HEK293 (cell line): ENCODE data around the gene KCNJ8.
"Not testable (repeated sequence)": the region's sequence is repeated elsewhere in the genome, so short reads cannot be mapped to it uniquely, and the experiment has no call there.

Experiments used
- CTCF ChIA-PET: fragments of 350-600 bp; formaldehyde crosslinking; extraction: SDS; loops from one replicate; lab custom pipeline; 2021; ENCODE audit warnings: antibody characterized with exemption; lab: Yijun Ruan, JAX
- POLR2A ChIA-PET: fragments of 300-600 bp; formaldehyde crosslinking; extraction: SDS; loops from one replicate; lab custom pipeline; 2020; ENCODE audit warnings: antibody characterized with exemption, inconsistent platforms; lab: Yijun Ruan, JAX
- H3K27ac ChIP-seq: fragments of 200-500 bp; sonication (Bioruptor generic); 2 replicates; pipeline ENCODE4 v1.5.1; 2014; ENCODE audit warnings: low read depth, low read length, control low read depth, inconsistent platforms; ENCODE audit errors: extremely low read depth
- H3K36me3 ChIP-seq, 2 experiments: fragments of 200-500 bp in 1 of 2; sonication (Bioruptor generic) in 1 of 2; 1 replicate in 1 of 2; 2 replicates in 1 of 2; pipeline ENCODE4 v1.5.1; 2014 to 2017; ENCODE audit warnings: inconsistent platforms in 2 of 2, low read length in 2 of 2; ENCODE audit not compliant: control insufficient read depth in 2 of 2, insufficient read depth in 1 of 2
- H3K4me1 ChIP-seq: fragments of 200-500 bp; sonication (Bioruptor generic); 2 replicates; pipeline ENCODE4 v1.5.1; 2014; ENCODE audit warnings: mild to moderate bottlenecking, low read length, inconsistent platforms; ENCODE audit not compliant: control insufficient read depth, insufficient read depth
- H3K4me3 ChIP-seq: 2 replicates; pipeline ENCODE4 v1.5.1; 2011; ENCODE audit warnings: low read depth, mild to moderate bottlenecking, control low read depth, low read length, moderate library complexity
- H3K9me3 ChIP-seq: fragments of 200-500 bp; sonication (Bioruptor generic); 2 replicates; pipeline ENCODE4 v1.5.1; 2014; ENCODE audit warnings: low read depth, low read length, inconsistent platforms; ENCODE audit not compliant: control insufficient read depth, insufficient read depth
- ELK4 ChIP-seq: IDR thresholded peaks from 2 replicates; pipeline ENCODE4 v1.6.1; 2011; ENCODE audit warnings: mild to moderate bottlenecking, low read depth, low read length, borderline replicate concordance
- GLIS2 ChIP-seq: fragments of 450-650 bp; formaldehyde crosslinking; IDR thresholded peaks from 2 replicates; pipeline ENCODE4 v1.5.1; 2016; ENCODE audit warnings: missing biosample characterization, missing genetic modification characterization
- MYNN ChIP-seq: fragments of 450-650 bp; formaldehyde crosslinking; IDR thresholded peaks from 2 replicates; pipeline ENCODE4 v1.5.1; 2016; ENCODE audit warnings: missing biosample characterization, missing genetic modification characterization, borderline replicate concordance
- YY1 ChIP-seq: fragments of 450-650 bp; formaldehyde crosslinking; IDR thresholded peaks from 2 replicates; pipeline ENCODE4 v1.5.1; 2018; ENCODE audit warnings: missing biosample characterization, missing genetic modification characterization
- YY2 ChIP-seq: fragments of 450-650 bp; formaldehyde crosslinking; IDR thresholded peaks from 2 replicates; pipeline ENCODE4 v1.5.1; 2016; ENCODE audit warnings: missing biosample characterization, missing genetic modification characterization
- ZEB2 ChIP-seq: fragments of 450-650 bp; formaldehyde crosslinking; IDR thresholded peaks from 2 replicates; pipeline ENCODE4 v1.5.1; 2016; ENCODE audit warnings: missing biosample characterization, missing genetic modification characterization
- ZFHX2 ChIP-seq: fragments of 450-650 bp; formaldehyde crosslinking; conservative IDR thresholded peaks from 2 replicates; pipeline ENCODE4 v1.5.1; 2016; ENCODE audit warnings: missing biosample characterization, missing genetic modification characterization
- ZFP37 ChIP-seq: fragments of 450-650 bp; formaldehyde crosslinking; IDR thresholded peaks from 2 replicates; pipeline ENCODE4 v1.5.1; 2016; ENCODE audit warnings: missing biosample characterization, missing genetic modification characterization
- ZIC2 ChIP-seq: fragments of 450-650 bp; formaldehyde crosslinking; IDR thresholded peaks from 2 replicates; pipeline ENCODE4 v1.5.1; 2016; ENCODE audit warnings: missing biosample characterization, missing genetic modification characterization
- ZNF146 ChIP-seq: fragments of 450-650 bp; formaldehyde crosslinking; IDR thresholded peaks from 2 replicates; pipeline ENCODE4 v1.5.1; 2016; ENCODE audit warnings: missing biosample characterization, missing genetic modification characterization
- ZNF311 ChIP-seq: fragments of 450-650 bp; formaldehyde crosslinking; IDR thresholded peaks from 2 replicates; pipeline ENCODE4 v1.5.1; 2017; ENCODE audit warnings: missing biosample characterization, missing genetic modification characterization, borderline replicate concordance
- ZNF366 ChIP-seq: fragments of 450-650 bp; formaldehyde crosslinking; conservative IDR thresholded peaks from 2 replicates; pipeline ENCODE4 v1.5.1; 2016; ENCODE audit warnings: missing biosample characterization, missing genetic modification characterization
- ZNF426 ChIP-seq: fragments of 450-650 bp; formaldehyde crosslinking; IDR thresholded peaks from 2 replicates; pipeline ENCODE4 v1.5.1; 2017; ENCODE audit warnings: missing biosample characterization, missing genetic modification characterization, mild to moderate bottlenecking, inconsistent platforms, moderate library complexity
- ZNF433 ChIP-seq: fragments of 450-650 bp; formaldehyde crosslinking; IDR thresholded peaks from 2 replicates; pipeline ENCODE4 v1.5.1; 2016; ENCODE audit warnings: missing biosample characterization, missing genetic modification characterization, low read depth
- ZNF571 ChIP-seq: fragments of 450-650 bp; formaldehyde crosslinking; IDR thresholded peaks from 2 replicates; pipeline ENCODE4 v1.5.0; 2017; ENCODE audit warnings: missing biosample characterization, missing genetic modification characterization
- ZNF621 ChIP-seq: fragments of 450-650 bp; formaldehyde crosslinking; IDR thresholded peaks from 2 replicates; pipeline ENCODE4 v1.5.1; 2017; ENCODE audit warnings: missing biosample characterization, missing genetic modification characterization
- ZNF830 ChIP-seq: fragments of 450-650 bp; IDR thresholded peaks from 2 replicates; pipeline ENCODE4 v1.5.0; 2018; ENCODE audit warnings: missing biosample characterization, missing genetic modification characterization, low read depth, mild to moderate bottlenecking, moderate library complexity
- TF ChIP-seq, protein P1 (sequence below): fragments of 450-650 bp; formaldehyde crosslinking; IDR thresholded peaks from 2 replicates; pipeline ENCODE4 v1.5.1; 2017; ENCODE audit warnings: missing biosample characterization, missing genetic modification characterization
- TF ChIP-seq, protein P2 (sequence below): fragments of 450-650 bp; formaldehyde crosslinking; IDR thresholded peaks from 2 replicates; pipeline ENCODE4 v1.5.1; 2016; ENCODE audit warnings: missing biosample characterization, missing genetic modification characterization, borderline replicate concordance
- TF ChIP-seq, protein P3 (sequence below): fragments of 450-650 bp; formaldehyde crosslinking; IDR thresholded peaks from 2 replicates; pipeline ENCODE4 v1.5.1; 2016; ENCODE audit warnings: missing biosample characterization, missing genetic modification characterization
- TF ChIP-seq, protein P4 (sequence below): fragments of 450-650 bp; formaldehyde crosslinking; IDR thresholded peaks from 2 replicates; pipeline ENCODE4 v1.5.1; 2017; ENCODE audit warnings: missing biosample characterization, missing genetic modification characterization
- TF ChIP-seq, protein P5 (sequence below): fragments of 450-650 bp; formaldehyde crosslinking; IDR thresholded peaks from 2 replicates; pipeline ENCODE4 v1.5.1; 2017; ENCODE audit warnings: missing biosample characterization, missing genetic modification characterization

Gene KCNJ8

DNA sequence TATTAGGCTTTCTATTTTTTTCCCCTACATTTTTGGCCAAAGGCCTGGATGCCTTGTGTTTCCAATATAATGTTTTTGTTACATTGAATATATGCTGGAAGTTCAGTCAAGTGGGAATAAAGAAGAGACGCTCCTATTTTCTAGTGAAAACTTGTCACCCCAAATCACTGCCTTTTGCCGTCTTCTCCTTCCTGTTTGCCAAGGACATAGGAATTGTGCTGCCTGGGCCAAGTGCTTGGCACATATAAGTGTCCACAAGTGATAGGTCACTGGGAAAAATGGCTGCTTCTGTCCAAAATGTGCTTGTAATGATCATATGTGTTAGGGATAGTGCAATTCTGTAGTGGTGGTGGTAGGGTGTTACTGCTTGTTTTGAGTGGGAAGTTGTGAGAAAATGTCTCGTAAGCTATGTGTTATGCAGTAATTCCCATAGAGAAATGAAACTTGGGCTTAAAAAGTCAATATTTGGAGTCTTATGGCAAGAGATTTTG, 11.6 kb upstream of the KCNJ8 start (continued):
- TF ChIP-seq, protein P1, sequence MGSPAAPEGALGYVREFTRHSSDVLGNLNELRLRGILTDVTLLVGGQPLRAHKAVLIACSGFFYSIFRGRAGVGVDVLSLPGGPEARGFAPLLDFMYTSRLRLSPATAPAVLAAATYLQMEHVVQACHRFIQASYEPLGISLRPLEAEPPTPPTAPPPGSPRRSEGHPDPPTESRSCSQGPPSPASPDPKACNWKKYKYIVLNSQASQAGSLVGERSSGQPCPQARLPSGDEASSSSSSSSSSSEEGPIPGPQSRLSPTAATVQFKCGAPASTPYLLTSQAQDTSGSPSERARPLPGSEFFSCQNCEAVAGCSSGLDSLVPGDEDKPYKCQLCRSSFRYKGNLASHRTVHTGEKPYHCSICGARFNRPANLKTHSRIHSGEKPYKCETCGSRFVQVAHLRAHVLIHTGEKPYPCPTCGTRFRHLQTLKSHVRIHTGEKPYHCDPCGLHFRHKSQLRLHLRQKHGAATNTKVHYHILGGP (tag by site-specific recombination): no peak
- TF ChIP-seq YY1 (tag by site-specific recombination) (no peak), YY2 (tag by site-specific recombination) (no peak), ZNF571 (tag by site-specific recombination) (no peak), MYNN (tag by site-specific recombination) (no peak), ZFP37 (no peak), ZFHX2 (tag by site-specific recombination) (no peak), ZNF311 (no peak), ZNF433 (no peak), ZEB2 (tag by site-specific recombination) (no peak), ELK4 (no peak)
- TF ChIP-seq, protein P2, sequence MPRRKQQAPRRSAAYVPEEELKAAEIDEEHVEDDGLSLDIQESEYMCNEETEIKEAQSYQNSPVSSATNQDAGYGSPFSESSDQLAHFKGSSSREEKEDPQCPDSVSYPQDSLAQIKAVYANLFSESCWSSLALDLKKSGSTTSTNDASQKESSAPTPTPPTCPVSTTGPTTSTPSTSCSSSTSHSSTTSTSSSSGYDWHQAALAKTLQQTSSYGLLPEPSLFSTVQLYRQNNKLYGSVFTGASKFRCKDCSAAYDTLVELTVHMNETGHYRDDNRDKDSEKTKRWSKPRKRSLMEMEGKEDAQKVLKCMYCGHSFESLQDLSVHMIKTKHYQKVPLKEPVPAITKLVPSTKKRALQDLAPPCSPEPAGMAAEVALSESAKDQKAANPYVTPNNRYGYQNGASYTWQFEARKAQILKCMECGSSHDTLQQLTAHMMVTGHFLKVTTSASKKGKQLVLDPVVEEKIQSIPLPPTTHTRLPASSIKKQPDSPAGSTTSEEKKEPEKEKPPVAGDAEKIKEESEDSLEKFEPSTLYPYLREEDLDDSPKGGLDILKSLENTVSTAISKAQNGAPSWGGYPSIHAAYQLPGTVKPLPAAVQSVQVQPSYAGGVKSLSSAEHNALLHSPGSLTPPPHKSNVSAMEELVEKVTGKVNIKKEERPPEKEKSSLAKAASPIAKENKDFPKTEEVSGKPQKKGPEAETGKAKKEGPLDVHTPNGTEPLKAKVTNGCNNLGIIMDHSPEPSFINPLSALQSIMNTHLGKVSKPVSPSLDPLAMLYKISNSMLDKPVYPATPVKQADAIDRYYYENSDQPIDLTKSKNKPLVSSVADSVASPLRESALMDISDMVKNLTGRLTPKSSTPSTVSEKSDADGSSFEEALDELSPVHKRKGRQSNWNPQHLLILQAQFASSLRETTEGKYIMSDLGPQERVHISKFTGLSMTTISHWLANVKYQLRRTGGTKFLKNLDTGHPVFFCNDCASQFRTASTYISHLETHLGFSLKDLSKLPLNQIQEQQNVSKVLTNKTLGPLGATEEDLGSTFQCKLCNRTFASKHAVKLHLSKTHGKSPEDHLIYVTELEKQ (tag by site-specific recombination): no peak

GRCh38 chr12:21782723-21783122, 8.2 kb upstream of the KCNJ8 start:
- H3K36me3 ChIP-seq, H3K4me3 ChIP-seq, H3K27ac ChIP-seq, H3K4me1 ChIP-seq, POLR2A ChIA-PET, H3K9me3 ChIP-seq, CTCF ChIA-PET: not testable (repeated sequence)
- TF ChIP-seq ZNF146 (tag by site-specific recombination): peak; percentile 98
- TF ChIP-seq, protein P3, sequence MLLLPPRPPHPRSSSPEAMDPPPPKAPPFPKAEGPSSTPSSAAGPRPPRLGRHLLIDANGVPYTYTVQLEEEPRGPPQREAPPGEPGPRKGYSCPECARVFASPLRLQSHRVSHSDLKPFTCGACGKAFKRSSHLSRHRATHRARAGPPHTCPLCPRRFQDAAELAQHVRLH (tag by site-specific recombination): peak; percentile 73; the same call in 1 of the 2 replicates

- Histone ChIP-seq H3K4me3 (no peak overlapping the region), H3K4me1 (no peaks in the 10 kb centered on the region), H3K27ac (no peak overlapping the region), H3K36me3 (no peaks in the 10 kb centered on the region), H3K9me3 (no peaks in the 10 kb centered on the region)
- ChIA-PET CTCF (no interaction called here), POLR2A (no interaction called here)
- TF ChIP-seq YY2 (tag by site-specific recombination) (no peak), ZNF426 (tag by site-specific recombination) (no peak), ELK4 (no peak), ZNF366 (tag by site-specific recombination) (no peak), ZNF621 (tag by site-specific recombination) (no peak), GLIS2 (tag by site-specific recombination) (no peak), ZNF830 (tag by site-specific recombination) (no peak), ZIC2 (no peak)
- TF ChIP-seq, protein P4, sequence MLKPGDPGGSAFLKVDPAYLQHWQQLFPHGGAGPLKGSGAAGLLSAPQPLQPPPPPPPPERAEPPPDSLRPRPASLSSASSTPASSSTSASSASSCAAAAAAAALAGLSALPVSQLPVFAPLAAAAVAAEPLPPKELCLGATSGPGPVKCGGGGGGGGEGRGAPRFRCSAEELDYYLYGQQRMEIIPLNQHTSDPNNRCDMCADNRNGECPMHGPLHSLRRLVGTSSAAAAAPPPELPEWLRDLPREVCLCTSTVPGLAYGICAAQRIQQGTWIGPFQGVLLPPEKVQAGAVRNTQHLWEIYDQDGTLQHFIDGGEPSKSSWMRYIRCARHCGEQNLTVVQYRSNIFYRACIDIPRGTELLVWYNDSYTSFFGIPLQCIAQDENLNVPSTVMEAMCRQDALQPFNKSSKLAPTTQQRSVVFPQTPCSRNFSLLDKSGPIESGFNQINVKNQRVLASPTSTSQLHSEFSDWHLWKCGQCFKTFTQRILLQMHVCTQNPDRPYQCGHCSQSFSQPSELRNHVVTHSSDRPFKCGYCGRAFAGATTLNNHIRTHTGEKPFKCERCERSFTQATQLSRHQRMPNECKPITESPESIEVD (tag by site-specific recombination): no peak
- TF ChIP-seq, protein P5, sequence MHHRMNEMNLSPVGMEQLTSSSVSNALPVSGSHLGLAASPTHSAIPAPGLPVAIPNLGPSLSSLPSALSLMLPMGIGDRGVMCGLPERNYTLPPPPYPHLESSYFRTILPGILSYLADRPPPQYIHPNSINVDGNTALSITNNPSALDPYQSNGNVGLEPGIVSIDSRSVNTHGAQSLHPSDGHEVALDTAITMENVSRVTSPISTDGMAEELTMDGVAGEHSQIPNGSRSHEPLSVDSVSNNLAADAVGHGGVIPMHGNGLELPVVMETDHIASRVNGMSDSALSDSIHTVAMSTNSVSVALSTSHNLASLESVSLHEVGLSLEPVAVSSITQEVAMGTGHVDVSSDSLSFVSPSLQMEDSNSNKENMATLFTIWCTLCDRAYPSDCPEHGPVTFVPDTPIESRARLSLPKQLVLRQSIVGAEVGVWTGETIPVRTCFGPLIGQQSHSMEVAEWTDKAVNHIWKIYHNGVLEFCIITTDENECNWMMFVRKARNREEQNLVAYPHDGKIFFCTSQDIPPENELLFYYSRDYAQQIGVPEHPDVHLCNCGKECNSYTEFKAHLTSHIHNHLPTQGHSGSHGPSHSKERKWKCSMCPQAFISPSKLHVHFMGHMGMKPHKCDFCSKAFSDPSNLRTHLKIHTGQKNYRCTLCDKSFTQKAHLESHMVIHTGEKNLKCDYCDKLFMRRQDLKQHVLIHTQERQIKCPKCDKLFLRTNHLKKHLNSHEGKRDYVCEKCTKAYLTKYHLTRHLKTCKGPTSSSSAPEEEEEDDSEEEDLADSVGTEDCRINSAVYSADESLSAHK (tag by site-specific recombination): no peak
Measured at GRCh38 chr12:21780786-21781185, 6.3 kb upstream of the KCNJ8 start.
